HCT116 (cell line): ENCODE measurements around the gene LY6G6F. TPM values are rescaled to one million over a fixed set of nuclear protein-coding genes. Genes with fewer than 3 reads are reported as not detected.

ENCODE experiments used
- ATAC-seq: fragments of 200-7000 bp; cut with Tn5 transposase; 2 replicates; pipeline ENCODE4 v1.9.1; 2020; ENCODE audit warnings: mild to moderate bottlenecking, moderate library complexity
- BruUV-seq: library from RNA; stranded (reverse); fragments of 400-500 nt; replicated peaks from 2 replicates; lab custom pipeline; 2021; lab: Mats Ljungman, UMichigan
- CTCF ChIA-PET: fragments of 300-600 bp; sonication (Branson Sonifier 250); formaldehyde crosslinking; loops from one replicate; lab custom pipeline; 2021; ENCODE audit warnings: antibody characterized with exemption; lab: Charles Lee
- POLR2A ChIA-PET: fragments of 300-600, 350-600 bp; sonication (Branson Sonifier 250); formaldehyde crosslinking; loops from one replicate; lab custom pipeline; 2021; ENCODE audit warnings: antibody characterized with exemption; lab: Charles Lee
- RAD21 ChIA-PET, 2 experiments: fragments of 300-600 bp; sonication (Branson Sonifier 250); formaldehyde crosslinking; loops; one replicate each; lab custom pipeline; 2023; ENCODE audit warnings: low total read pairs in 2 of 2; ENCODE audit not compliant: uncharacterized antibody in 2 of 2, unreplicated experiment in 2 of 2, low non-redundant PET in 1 of 2; lab: Charles Lee
- DNase-seq: peaks from one replicate; pipeline ENCODE4 v3.0.0-alpha.2; 2010; ENCODE audit warnings: low read depth, low spot score
- H2AFZ ChIP-seq: fragments of 200-600 bp; shearing (Covaris generic), sonication (generic); 2 replicates; pipeline ENCODE4 v1.6.1; 2017; ENCODE audit warnings: low read depth, mixed run types, mixed read lengths, antibody characterized with exemption, low read length; ENCODE audit not compliant: poor library complexity, severe bottlenecking
- H3K27ac ChIP-seq: 2 replicates; pipeline ENCODE4 v1.5.1; 2012; ENCODE audit warnings: low read depth, low read length
- H3K27me3 ChIP-seq: fragments of 200-600 bp; sonication (generic); 2 replicates; pipeline ENCODE4 v1.6.1; 2016; ENCODE audit warnings: mixed run types, low read length, mixed read lengths; ENCODE audit not compliant: insufficient read depth
- H3K36me3 ChIP-seq, 2 experiments: fragments of 200-500 bp in 1 of 2; fragments of 200-600 bp in 1 of 2; sonication (Bioruptor generic) in 1 of 2; sonication (generic) in 1 of 2; 2 replicates each; pipeline versions ENCODE4 v1.5.1 to v1.6.1; 2014 to 2016; ENCODE audit warnings: low read length in 2 of 2, inconsistent platforms in 1 of 2, mixed read lengths in 1 of 2, mixed run types in 1 of 2; ENCODE audit not compliant: insufficient read depth in 2 of 2, control insufficient read depth in 1 of 2
- H3K4me1 ChIP-seq, 2 experiments: fragments of 200-600 bp in 1 of 2; sonication (generic) in 1 of 2; 2 replicates each; pipeline versions ENCODE4 v1.5.1 to v1.6.1; 2012 to 2017; ENCODE audit warnings: low read length in 2 of 2, inconsistent platforms in 1 of 2, mild to moderate bottlenecking in 1 of 2, mixed read lengths in 1 of 2, mixed run types in 1 of 2, moderate library complexity in 1 of 2; ENCODE audit not compliant: insufficient read depth in 2 of 2, control insufficient read depth in 1 of 2
- H3K4me2 ChIP-seq: fragments of 200-600 bp; sonication (generic); 2 replicates; pipeline ENCODE4 v1.6.1; 2017; ENCODE audit warnings: mixed run types, low read length, mixed read lengths
- H3K4me3 ChIP-seq, 2 experiments: fragments of 200-600 bp in 1 of 2; sonication (generic) in 1 of 2; replicated peaks in 1 of 2; 2 replicates each; pipeline ENCODE4 v1.5.1; 2011 to 2016; ENCODE audit warnings: low read length in 2 of 2, control low read depth in 1 of 2, low read depth in 1 of 2, mild to moderate bottlenecking in 1 of 2, mixed read lengths in 1 of 2, mixed run types in 1 of 2
- H3K79me2 ChIP-seq: fragments of 200-600 bp; sonication (generic); 2 replicates; pipeline ENCODE4 v1.6.1; 2017; ENCODE audit warnings: mild to moderate bottlenecking, mixed run types, low read length, moderate library complexity, mixed read lengths; ENCODE audit not compliant: insufficient read depth
- H3K9ac ChIP-seq: fragments of 200-600 bp; sonication (generic); 2 replicates; pipeline ENCODE4 v1.6.1; 2016; ENCODE audit warnings: low read length, mixed read lengths
- H3K9me2 ChIP-seq: fragments of 200-600 bp; sonication (generic), shearing (Covaris generic); 2 replicates; pipeline ENCODE4 v1.6.1; 2017; ENCODE audit warnings: mixed run types, mild to moderate bottlenecking, moderate library complexity; ENCODE audit not compliant: insufficient read depth
- H3K9me3 ChIP-seq, 2 experiments: fragments of 200-500 bp in 1 of 2; fragments of 200-600 bp in 1 of 2; sonication (Bioruptor generic) in 1 of 2; sonication (generic) in 1 of 2; 2 replicates each; pipeline ENCODE4 v1.6.1; 2014 to 2017; ENCODE audit warnings: low read length in 2 of 2, mixed read lengths in 2 of 2, inconsistent platforms in 1 of 2, low read depth in 1 of 2, mild to moderate bottlenecking in 1 of 2, mixed run types in 1 of 2, moderate library complexity in 1 of 2; ENCODE audit not compliant: control insufficient read depth in 1 of 2, insufficient read depth in 1 of 2
- H4K20me1 ChIP-seq: fragments of 200-600 bp; sonication (generic), shearing (Covaris generic); 2 replicates; pipeline ENCODE4 v1.6.1; 2017; ENCODE audit warnings: mixed run types, mild to moderate bottlenecking, moderate library complexity; ENCODE audit not compliant: insufficient read depth
- CBX3 ChIP-seq: IDR thresholded peaks from 2 replicates; pipeline ENCODE4 v1.6.1; 2012; ENCODE audit warnings: low read depth
- CEBPB ChIP-seq: IDR thresholded peaks from 2 replicates; pipeline ENCODE4 v1.6.1; 2012; ENCODE audit warnings: low read depth
- CTCF ChIP-seq, 3 experiments: fragments of 200-600 bp in 1 of 3; sonication (generic) in 1 of 3; IDR thresholded peaks in 2 of 3; conservative IDR thresholded peaks in 1 of 3; 2 replicates each; pipeline ENCODE4 v1.5.1; 2012 to 2017; ENCODE audit warnings: low read depth in 2 of 3, low read length in 2 of 3, antibody characterized with exemption in 1 of 3, borderline replicate concordance in 1 of 3, control low read depth in 1 of 3, mild to moderate bottlenecking in 1 of 3, mixed read lengths in 1 of 3, mixed run types in 1 of 3, moderate library complexity in 1 of 3; ENCODE audit not compliant: insufficient read depth in 1 of 3
- EGR1 ChIP-seq: IDR thresholded peaks from 2 replicates; pipeline ENCODE4 v1.6.1; 2012; ENCODE audit warnings: low read depth
- ELF1 ChIP-seq: IDR thresholded peaks from 2 replicates; pipeline ENCODE4 v1.6.1; 2012; ENCODE audit warnings: low read depth, borderline replicate concordance
- EZH2 ChIP-seq: fragments of 200-600 bp; sonication (generic); IDR thresholded peaks from 2 replicates; pipeline ENCODE4 v1.6.1; 2017; ENCODE audit warnings: antibody characterized with exemption, mixed run types
- FOSL1 ChIP-seq: IDR thresholded peaks from 2 replicates; pipeline ENCODE4 v1.6.1; 2012; ENCODE audit warnings: low read depth
- JUND ChIP-seq: IDR thresholded peaks from 2 replicates; pipeline ENCODE4 v1.6.1; 2012
- MAX ChIP-seq: IDR thresholded peaks from 2 replicates; pipeline ENCODE4 v1.6.1; 2012
- POLR2A ChIP-seq: IDR thresholded peaks from 2 replicates; pipeline ENCODE4 v1.7.0; 2011; ENCODE audit warnings: borderline replicate concordance; ENCODE audit not compliant: insufficient read depth, insufficient read length; ENCODE audit errors: extremely low read depth
- POLR2AphosphoS5 ChIP-seq: IDR thresholded peaks from 2 replicates; pipeline ENCODE4 v1.6.1; 2011; ENCODE audit warnings: mild to moderate bottlenecking, low read depth, low read length, moderate library complexity
- SIN3A ChIP-seq: IDR thresholded peaks from 2 replicates; pipeline ENCODE4 v1.6.1; 2012; ENCODE audit warnings: low read depth
- SRF ChIP-seq: IDR thresholded peaks from 2 replicates; pipeline ENCODE4 v1.6.1; 2012; ENCODE audit warnings: low read depth
- TCF7L2 ChIP-seq: IDR thresholded peaks from 2 replicates; pipeline ENCODE4 v1.7.0; 2011; ENCODE audit warnings: borderline replicate concordance, inconsistent platforms; ENCODE audit not compliant: insufficient read depth, insufficient read length; ENCODE audit errors: extremely low read depth
- YY1 ChIP-seq: IDR thresholded peaks from 2 replicates; pipeline ENCODE4 v1.6.1; 2011; ENCODE audit warnings: low read length, low read depth, moderate library complexity, mild to moderate bottlenecking; ENCODE audit not compliant: insufficient replicate concordance; ENCODE audit errors: extremely low read depth
- ZFX ChIP-seq: fragments of 450-650 bp; IDR thresholded peaks from 2 replicates; pipeline ENCODE4 v1.6.1; 2017
- ZNF274 ChIP-seq: fragments of 200-500 bp; sonication (Bioruptor generic); IDR thresholded peaks from 2 replicates; pipeline ENCODE4 v1.6.1; 2014; ENCODE audit warnings: mild to moderate bottlenecking, low read depth, low read length, inconsistent platforms
- intact Hi-C: fragments of 100-400 bp; cut with micrococcal nuclease; formaldehyde crosslinking; loops from 2 replicates; pipeline ENCODE4 v1.10.0; 2022
- total RNA-seq: library from RNA; stranded (reverse); gene quantifications from one replicate; pipeline ENCODE4 v1.2.1, GENCODE V29; 2021; ENCODE audit not compliant: unreplicated experiment
- TF ChIP-seq, protein P1 (sequence below): IDR thresholded peaks from 2 replicates; pipeline ENCODE4 v1.6.1; 2011; ENCODE audit warnings: mild to moderate bottlenecking, low read length, moderate library complexity; ENCODE audit not compliant: insufficient replicate concordance; ENCODE audit errors: extremely low read depth
- TF ChIP-seq, protein P2 (sequence below): IDR thresholded peaks from 2 replicates; pipeline ENCODE4 v1.6.1; 2012; ENCODE audit warnings: low read depth

LY6G6F gene
- total RNA-seq, 1 experiment from 2014 or later = not detected

DNA sequence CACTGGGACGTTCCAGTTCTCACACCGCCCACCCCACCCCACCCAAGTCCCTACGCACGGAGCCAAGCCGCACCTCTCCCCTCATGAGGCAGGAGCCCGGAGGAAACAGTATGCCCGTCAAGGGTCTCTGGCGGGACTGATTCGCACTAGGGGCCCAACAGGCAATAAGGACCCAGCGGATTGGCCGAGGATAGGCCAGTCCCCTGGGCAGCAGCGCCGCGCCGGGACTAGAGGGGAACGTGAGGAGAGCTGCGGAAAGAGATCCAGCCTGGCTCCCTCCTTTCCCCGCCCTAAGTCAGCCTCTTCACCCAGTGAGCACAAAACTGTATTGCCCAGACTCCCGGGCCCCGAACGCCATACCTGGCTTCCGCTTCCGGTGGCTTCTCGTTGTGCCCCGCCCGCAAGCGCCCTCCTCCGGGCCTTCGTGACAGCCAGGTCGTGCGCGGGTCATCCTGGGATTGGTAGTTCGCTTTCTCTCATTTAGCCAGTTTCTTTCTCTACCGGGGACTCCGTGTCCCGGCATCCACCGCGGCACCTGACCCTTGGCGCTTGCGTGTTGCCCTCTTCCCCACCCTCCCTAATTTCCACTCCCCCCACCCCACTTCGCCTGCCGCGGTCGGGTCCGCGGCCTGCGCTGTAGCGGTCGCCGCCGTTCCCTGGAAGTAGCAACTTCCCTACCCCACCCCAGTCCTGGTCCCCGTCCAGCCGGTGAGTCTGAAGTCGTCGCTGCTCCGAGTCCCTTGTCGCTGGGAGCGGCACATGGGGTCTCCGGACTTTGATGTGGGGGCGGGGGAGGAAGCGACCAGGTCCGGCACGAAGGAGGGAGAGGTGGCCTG, 40.9 kb upstream of the LY6G6F start, which contains the start of gene CSNK2B:
CSNK2B (plus strand) TSS at position 580 of the 836 bp plus-strand sequence. CDS start 752 bp downstream, outside the sequence.
- ChIA-PET CTCF (interaction anchor here (1.1 kb wide), 1 partner anchor 67 kb away, joined by 4 read pairs; no protein-coding TSS in a partner anchor), RAD21 (no interaction called here), POLR2A (interaction anchor here (0.6 to 3.9 kb wide), 9 partner anchors 10 to 517 kb away, joined by 3 to 32 read pairs (median 5); partner anchors contain the start of genes ABHD16A, APOM, BAG6 and CLIC1)
- peaks cover 58% of the 10 kb centered on the region for H3K79me2 ChIP-seq
- no peaks in the 10 kb centered on the region for H4K20me1 ChIP-seq
- H3K27me3 ChIP-seq = no peaks in the 10 kb centered on the region
- ATAC-seq (peak; percentile 84), DNase-seq (peak; percentile 96)
- no peak within 1 kb of the TSS for H2AFZ ChIP-seq
- peak within 1 kb of the TSS; percentile 90 for H3K27ac ChIP-seq
- H3K9ac ChIP-seq = peak within 1 kb of the TSS; percentile 90
- H3K9me2 ChIP-seq = no peaks in the 10 kb centered on the region
- H3K4me2 ChIP-seq = peak within 1 kb of the TSS; percentile 83
- no TSS peak for BruUV-seq
- H3K36me3 ChIP-seq = peaks cover 31 to 50% of the 10 kb centered on the region in 2 experiments
- no peaks in the 10 kb centered on the region for H3K9me3 ChIP-seq
- H3K4me1 ChIP-seq = peaks cover 14 to 34% of the 10 kb centered on the region in 2 experiments; a peak in 3 of 4 replicates
- H3K4me3 ChIP-seq = peak within 1 kb of the TSS; percentile 97 to 99
- intact Hi-C loops = loop anchor here (1.0 to 5.0 kb wide), 4 partner anchors 72 to 232 kb away; partner anchors contain the start of genes ATP6V1G2, CLIC1, DDX39B and EHMT2
- TF ChIP-seq YY1 = peak; percentile 20
- TF ChIP-seq EZH2 = no peak
- no peak for TF ChIP-seq CEBPB
- TF ChIP-seq POLR2AphosphoS5 = peak; percentile 86
- TF ChIP-seq SIN3A = no peak
- TF ChIP-seq CBX3 = no peak
- TF ChIP-seq, protein P1, sequence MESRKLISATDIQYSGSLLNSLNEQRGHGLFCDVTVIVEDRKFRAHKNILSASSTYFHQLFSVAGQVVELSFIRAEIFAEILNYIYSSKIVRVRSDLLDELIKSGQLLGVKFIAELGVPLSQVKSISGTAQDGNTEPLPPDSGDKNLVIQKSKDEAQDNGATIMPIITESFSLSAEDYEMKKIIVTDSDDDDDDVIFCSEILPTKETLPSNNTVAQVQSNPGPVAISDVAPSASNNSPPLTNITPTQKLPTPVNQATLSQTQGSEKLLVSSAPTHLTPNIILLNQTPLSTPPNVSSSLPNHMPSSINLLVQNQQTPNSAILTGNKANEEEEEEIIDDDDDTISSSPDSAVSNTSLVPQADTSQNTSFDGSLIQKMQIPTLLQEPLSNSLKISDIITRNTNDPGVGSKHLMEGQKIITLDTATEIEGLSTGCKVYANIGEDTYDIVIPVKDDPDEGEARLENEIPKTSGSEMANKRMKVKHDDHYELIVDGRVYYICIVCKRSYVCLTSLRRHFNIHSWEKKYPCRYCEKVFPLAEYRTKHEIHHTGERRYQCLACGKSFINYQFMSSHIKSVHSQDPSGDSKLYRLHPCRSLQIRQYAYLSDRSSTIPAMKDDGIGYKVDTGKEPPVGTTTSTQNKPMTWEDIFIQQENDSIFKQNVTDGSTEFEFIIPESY = no peak
- no peak for TF ChIP-seq ZNF274
- no peak for TF ChIP-seq ELF1
- no peak for TF ChIP-seq SRF
- TF ChIP-seq TCF7L2 = peak; percentile 65
- no peak for TF ChIP-seq FOSL1
- TF ChIP-seq JUND = no peak
- no peak for TF ChIP-seq CTCF (IDR thresholded peaks at IDR 0.05 in 2 of 3, conservative IDR thresholded peaks at IDR 0.05 in 1 of 3; ENCODE audit: borderline replicate concordance in 1 of 3, insufficient read depth in 1 of 3, low read depth in 2 of 3, low read length in 2 of 3)
- TF ChIP-seq ZFX = peak; percentile 57
- no peak for TF ChIP-seq MAX
- TF ChIP-seq EGR1 = no peak
- TF ChIP-seq, protein P2, sequence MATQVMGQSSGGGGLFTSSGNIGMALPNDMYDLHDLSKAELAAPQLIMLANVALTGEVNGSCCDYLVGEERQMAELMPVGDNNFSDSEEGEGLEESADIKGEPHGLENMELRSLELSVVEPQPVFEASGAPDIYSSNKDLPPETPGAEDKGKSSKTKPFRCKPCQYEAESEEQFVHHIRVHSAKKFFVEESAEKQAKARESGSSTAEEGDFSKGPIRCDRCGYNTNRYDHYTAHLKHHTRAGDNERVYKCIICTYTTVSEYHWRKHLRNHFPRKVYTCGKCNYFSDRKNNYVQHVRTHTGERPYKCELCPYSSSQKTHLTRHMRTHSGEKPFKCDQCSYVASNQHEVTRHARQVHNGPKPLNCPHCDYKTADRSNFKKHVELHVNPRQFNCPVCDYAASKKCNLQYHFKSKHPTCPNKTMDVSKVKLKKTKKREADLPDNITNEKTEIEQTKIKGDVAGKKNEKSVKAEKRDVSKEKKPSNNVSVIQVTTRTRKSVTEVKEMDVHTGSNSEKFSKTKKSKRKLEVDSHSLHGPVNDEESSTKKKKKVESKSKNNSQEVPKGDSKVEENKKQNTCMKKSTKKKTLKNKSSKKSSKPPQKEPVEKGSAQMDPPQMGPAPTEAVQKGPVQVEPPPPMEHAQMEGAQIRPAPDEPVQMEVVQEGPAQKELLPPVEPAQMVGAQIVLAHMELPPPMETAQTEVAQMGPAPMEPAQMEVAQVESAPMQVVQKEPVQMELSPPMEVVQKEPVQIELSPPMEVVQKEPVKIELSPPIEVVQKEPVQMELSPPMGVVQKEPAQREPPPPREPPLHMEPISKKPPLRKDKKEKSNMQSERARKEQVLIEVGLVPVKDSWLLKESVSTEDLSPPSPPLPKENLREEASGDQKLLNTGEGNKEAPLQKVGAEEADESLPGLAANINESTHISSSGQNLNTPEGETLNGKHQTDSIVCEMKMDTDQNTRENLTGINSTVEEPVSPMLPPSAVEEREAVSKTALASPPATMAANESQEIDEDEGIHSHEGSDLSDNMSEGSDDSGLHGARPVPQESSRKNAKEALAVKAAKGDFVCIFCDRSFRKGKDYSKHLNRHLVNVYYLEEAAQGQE = no peak
- TF ChIP-seq POLR2A = peak; percentile 89
